ENCODE results near the gene SUGCT.
A peak's percentile ranks its signal among the peaks of the same experiment; 100 is the strongest.
"Not testable (repeated sequence)": the region's sequence is repeated elsewhere in the genome, so short reads cannot be mapped to it uniquely, and the experiment has no call there.

SUGCT gene

GRCh38 chr7:40134428-40135316 lies at the start of gene SUGCT, which contains the start of gene MPLKIP:
Gene SUGCT (plus strand): TSS chr7:40135005.
Gene MPLKIP (minus strand): TSS chr7:40134622. CDS start chr7:40134567, 55 bp downstream.
- DNase-seq (ENCODE audit: low read depth in 1 of 2, low spot score in 1 of 2): peak; percentile 76 to 78

- DNase-seq (ENCODE audit: low read depth in 1 of 2, low spot score in 1 of 2): no peak
Measured at GRCh38 chr7:40092182-40092581, 42.6 kb upstream of the SUGCT start.

GRCh38 chr7:40093631-40094350 lies 41.0 kb upstream of the SUGCT start:
- DNase-seq (ENCODE audit: low read depth in 1 of 2, low spot score in 1 of 2): no peak

GRCh38 chr7:40095230-40095629 lies 39.6 kb upstream of the SUGCT start:
- no peak for DNase-seq (ENCODE audit: low read depth in 1 of 2, low spot score in 1 of 2)

GRCh38 chr7:40095695-40096327 lies 39.0 kb upstream of the SUGCT start:
- DNase-seq (ENCODE audit: low read depth in 1 of 2, low spot score in 1 of 2): no peak

GRCh38 chr7:40097728-40098127 lies 37.1 kb upstream of the SUGCT start:
- DNase-seq (ENCODE audit: low read depth in 1 of 2, low spot score in 1 of 2): no peak

- no peak for DNase-seq (ENCODE audit: low read depth in 1 of 2, low spot score in 1 of 2)
Measured at GRCh38 chr7:40098810-40099209, 36.0 kb upstream of the SUGCT start.

- DNase-seq (ENCODE audit: low read depth in 1 of 2, low spot score in 1 of 2): no peak
Measured at GRCh38 chr7:40099837-40100236, 35.0 kb upstream of the SUGCT start.

- no peak for DNase-seq (ENCODE audit: low read depth in 1 of 2, low spot score in 1 of 2)
Measured at GRCh38 chr7:40101201-40101600, 33.6 kb upstream of the SUGCT start.

GRCh38 chr7:40102897-40103296 lies 31.9 kb upstream of the SUGCT start:
- no peak for DNase-seq (ENCODE audit: low read depth in 1 of 2, low spot score in 1 of 2)

GRCh38 chr7:40105879-40106473 lies 28.8 kb upstream of the SUGCT start:
- no peak for DNase-seq (ENCODE audit: low read depth in 1 of 2, low spot score in 1 of 2)

- DNase-seq (ENCODE audit: low read depth in 1 of 2, low spot score in 1 of 2): no peak
Measured at GRCh38 chr7:40115936-40116335, 18.9 kb upstream of the SUGCT start.

- not testable (repeated sequence) for DNase-seq (ENCODE audit: low read depth in 1 of 2, low spot score in 1 of 2)
Measured at GRCh38 chr7:40117199-40117598, 17.6 kb upstream of the SUGCT start.

GRCh38 chr7:40118201-40118600 lies 16.6 kb upstream of the SUGCT start:
- DNase-seq (ENCODE audit: low read depth in 1 of 2, low spot score in 1 of 2): not testable (repeated sequence)

- DNase-seq (ENCODE audit: low read depth in 1 of 2, low spot score in 1 of 2): no peak
Measured at GRCh38 chr7:40120020-40120419, 14.8 kb upstream of the SUGCT start.

- not testable (repeated sequence) for DNase-seq (ENCODE audit: low read depth in 1 of 2, low spot score in 1 of 2)
Measured at GRCh38 chr7:40122100-40122939, 12.5 kb upstream of the SUGCT start.

- no peak for DNase-seq (ENCODE audit: low read depth in 1 of 2, low spot score in 1 of 2)
Measured at GRCh38 chr7:40122940-40123254, 11.9 kb upstream of the SUGCT start.

- DNase-seq (ENCODE audit: low read depth in 1 of 2, low spot score in 1 of 2): no peak
Measured at GRCh38 chr7:40133561-40134427, 1.0 kb upstream of the SUGCT start.

GRCh38 chr7:40135317-40135610 lies 459 bp downstream of the SUGCT start:
- DNase-seq (ENCODE audit: low read depth in 1 of 2, low spot score in 1 of 2): no peak

GRCh38 chr7:40137563-40137962 lies 2.8 kb downstream of the SUGCT start:
- no peak for DNase-seq (ENCODE audit: low read depth in 1 of 2, low spot score in 1 of 2)
